ENCODE results near the gene ACTN2. TPM values are rescaled to one million over a fixed set of nuclear protein-coding genes. Genes with fewer than 3 reads are reported as not detected.

ACTN2 gene
- polyA plus RNA-seq, 3 donors: 0.07 TPM; not detected in 2

DNA sequence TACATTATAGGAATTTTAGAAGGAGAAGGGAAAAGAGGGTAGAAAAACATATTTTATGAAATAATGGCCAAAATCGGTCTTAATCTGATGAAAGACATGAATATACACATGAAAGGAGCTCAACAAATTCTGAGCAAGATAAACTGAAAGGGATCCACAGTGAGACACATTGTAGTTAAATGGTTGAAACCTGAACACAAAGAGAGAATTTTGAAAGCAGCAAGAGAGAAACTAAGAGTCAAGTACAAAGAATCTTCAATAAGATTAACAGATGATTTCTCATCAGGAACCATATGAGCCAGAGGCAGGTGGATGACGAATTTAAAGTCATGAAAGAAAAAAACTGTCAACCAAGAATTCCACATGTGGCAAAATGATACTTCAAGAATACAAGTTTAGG, 93.0 kb downstream of the ACTN2 start:
- Histone ChIP-seq H3K27ac (ENCODE audit: low read depth in 1 of 2, low read length in 2 of 2) (no peak overlapping the region), H3K79me2 (ENCODE audit: insufficient read depth, low read length) (no peaks in the 10 kb centered on the region), H3K9ac (ENCODE audit: insufficient read depth, low read length, poor library complexity, severe bottlenecking) (no peak overlapping the region), H2AFZ (ENCODE audit: insufficient read depth, low read depth, low read length, poor library complexity, severe bottlenecking) (no peak overlapping the region), H3K36me3 (replicated peaks in 1 of 2; ENCODE audit: control insufficient read depth in 1 of 2, insufficient read depth in 2 of 2, low read length in 2 of 2) (no peaks in the 10 kb centered on the region), H3K4me1 (ENCODE audit: control insufficient read depth in 1 of 2, insufficient read depth in 2 of 2, low read length in 2 of 2) (no peaks in the 10 kb centered on the region), H4K20me1 (ENCODE audit: insufficient read depth, low read length) (no peaks in the 10 kb centered on the region), H3K4me2 (replicated peaks; ENCODE audit: extremely low read depth, low read length, poor library complexity, severe bottlenecking) (no peak overlapping the region), H3K27me3 (ENCODE audit: control insufficient read depth in 2 of 2, insufficient read depth in 2 of 2, low read length in 2 of 2) (no peaks in the 10 kb centered on the region), H3K9me3 (replicated peaks in 1 of 2; ENCODE audit: control insufficient read depth in 1 of 2, insufficient read depth in 1 of 2, low read length in 2 of 2) (peaks cover 0 to 12% of the 10 kb centered on the region in 2 donors), H3K4me3 (replicated peaks in 1 of 3; ENCODE audit: low read depth in 2 of 3, low read length in 3 of 3) (no peak overlapping the region)
- H3K27ac Mint-ChIP-seq: no peak overlapping the region
- intact Hi-C loops (cut with micrococcal nuclease): no loop called here
- H3K27me3 Mint-ChIP-seq (ENCODE audit: low read depth in 3 of 3): peaks cover 6 to 12% (median 9%) of the 10 kb centered on the region in 3 donors
- peaks cover 9 to 25% (median 17%) of the 10 kb centered on the region in 7 donors for H3K9me3 Mint-ChIP-seq
- H3K36me3 Mint-ChIP-seq: no peaks in the 10 kb centered on the region
- no peak for DNase-seq
- TF ChIP-seq, protein P1, sequence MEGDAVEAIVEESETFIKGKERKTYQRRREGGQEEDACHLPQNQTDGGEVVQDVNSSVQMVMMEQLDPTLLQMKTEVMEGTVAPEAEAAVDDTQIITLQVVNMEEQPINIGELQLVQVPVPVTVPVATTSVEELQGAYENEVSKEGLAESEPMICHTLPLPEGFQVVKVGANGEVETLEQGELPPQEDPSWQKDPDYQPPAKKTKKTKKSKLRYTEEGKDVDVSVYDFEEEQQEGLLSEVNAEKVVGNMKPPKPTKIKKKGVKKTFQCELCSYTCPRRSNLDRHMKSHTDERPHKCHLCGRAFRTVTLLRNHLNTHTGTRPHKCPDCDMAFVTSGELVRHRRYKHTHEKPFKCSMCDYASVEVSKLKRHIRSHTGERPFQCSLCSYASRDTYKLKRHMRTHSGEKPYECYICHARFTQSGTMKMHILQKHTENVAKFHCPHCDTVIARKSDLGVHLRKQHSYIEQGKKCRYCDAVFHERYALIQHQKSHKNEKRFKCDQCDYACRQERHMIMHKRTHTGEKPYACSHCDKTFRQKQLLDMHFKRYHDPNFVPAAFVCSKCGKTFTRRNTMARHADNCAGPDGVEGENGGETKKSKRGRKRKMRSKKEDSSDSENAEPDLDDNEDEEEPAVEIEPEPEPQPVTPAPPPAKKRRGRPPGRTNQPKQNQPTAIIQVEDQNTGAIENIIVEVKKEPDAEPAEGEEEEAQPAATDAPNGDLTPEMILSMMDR (IDR thresholded peaks at IDR 0.05): no peak
- H3K4me3 Mint-ChIP-seq: no peak overlapping the region
- no peaks in the 10 kb centered on the region for H3K4me1 Mint-ChIP-seq
- 90% methylated on average over 1 of the region's 2 CpGs for WGBS (ENCODE audit: insufficient coverage)

DNA sequence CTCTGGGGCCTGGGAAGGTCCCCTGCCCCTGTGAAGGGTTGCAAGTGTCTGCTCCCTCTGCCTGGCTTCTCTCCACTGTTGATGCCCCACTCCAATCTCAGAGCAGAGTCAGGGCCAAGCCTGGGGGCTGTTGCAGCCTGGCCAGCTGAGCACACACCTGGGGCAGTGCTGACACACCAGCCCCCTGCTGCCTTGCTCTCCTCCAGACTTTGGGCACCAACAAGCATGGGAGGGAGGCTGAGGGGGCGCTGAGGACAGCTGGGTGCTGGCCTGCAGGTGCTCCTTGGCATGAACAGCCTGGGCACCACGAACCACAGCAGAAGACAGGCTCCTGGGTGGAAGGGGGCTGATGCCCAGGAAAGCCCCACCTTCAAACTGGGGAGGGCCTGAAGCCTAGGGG, 99.2 kb downstream of the ACTN2 start:
- no CpG with 5 or more reads among the region's 2 CpGs for WGBS (ENCODE audit: insufficient coverage)

More for the DNA sequence above, 99.2 kb downstream of the ACTN2 start:
- no peaks in the 10 kb centered on the region for H3K36me3 ChIP-seq (replicated peaks in 1 of 2; ENCODE audit: control insufficient read depth in 1 of 2, insufficient read depth in 2 of 2, low read length in 2 of 2)
- TF ChIP-seq, protein P1 (IDR thresholded peaks at IDR 0.05): no peak
- Mint-ChIP-seq H3K4me3 (no peak overlapping the region), H3K27ac (no peak overlapping the region), H3K4me1 (no peaks in the 10 kb centered on the region), H3K27me3 (ENCODE audit: low read depth in 3 of 3) (peaks cover 6 to 17% (median 12%) of the 10 kb centered on the region in 3 donors), H3K9me3 (peaks cover 6 to 16% (median 10%) of the 10 kb centered on the region in 7 donors), H3K36me3 (no peaks in the 10 kb centered on the region)
- DNase-seq: no peak
- H3K27ac ChIP-seq (ENCODE audit: low read depth in 1 of 2, low read length in 2 of 2): no peak overlapping the region
- H3K9ac ChIP-seq (ENCODE audit: insufficient read depth, low read length, poor library complexity, severe bottlenecking): no peak overlapping the region
- H3K9me3 ChIP-seq (replicated peaks in 1 of 2; ENCODE audit: control insufficient read depth in 1 of 2, insufficient read depth in 1 of 2, low read length in 2 of 2): peaks cover 0 to 19% of the 10 kb centered on the region in 2 donors
- H2AFZ ChIP-seq (ENCODE audit: insufficient read depth, low read depth, low read length, poor library complexity, severe bottlenecking): no peak overlapping the region
- no peaks in the 10 kb centered on the region for H3K79me2 ChIP-seq (ENCODE audit: insufficient read depth, low read length)
- intact Hi-C loops (cut with micrococcal nuclease): no loop called here
- no peaks in the 10 kb centered on the region for H4K20me1 ChIP-seq (ENCODE audit: insufficient read depth, low read length)
- no peak overlapping the region for H3K4me2 ChIP-seq (replicated peaks; ENCODE audit: extremely low read depth, low read length, poor library complexity, severe bottlenecking)
- no peaks in the 10 kb centered on the region for H3K27me3 ChIP-seq (ENCODE audit: control insufficient read depth in 2 of 2, insufficient read depth in 2 of 2, low read length in 2 of 2)
- H3K4me3 ChIP-seq (replicated peaks in 1 of 3; ENCODE audit: low read depth in 2 of 3, low read length in 3 of 3): no peak overlapping the region
- no peaks in the 10 kb centered on the region for H3K4me1 ChIP-seq (ENCODE audit: control insufficient read depth in 1 of 2, insufficient read depth in 2 of 2, low read length in 2 of 2)

Data from CD14-positive monocyte (primary cell).